ENCODE data around the gene SS18L1.

The SS18L1 gene

GRCh38 chr20:62224113-62224855, 80.7 kb downstream of the SS18L1 start:
- no peaks in the 10 kb centered on the region for H3K79me2 ChIP-seq (ENCODE audit: insufficient read depth, low read depth)
- no peaks in the 10 kb centered on the region for H3K4me1 ChIP-seq (ENCODE audit: low read depth, poor library complexity, severe bottlenecking)
- H3K4me3 ChIP-seq (IDR thresholded peaks at IDR 0.05; ENCODE audit: insufficient read depth, low read depth, low read length) = no peak overlapping the region
- no peaks in the 10 kb centered on the region for H4K20me1 ChIP-seq (ENCODE audit: insufficient read depth)
- H3K27ac ChIP-seq = no peak overlapping the region
- no peak overlapping the region for H2AFZ ChIP-seq (ENCODE audit: low read depth)
- H3K4me2 ChIP-seq = no peak overlapping the region
- no peak for TF ChIP-seq CTCF (conservative IDR thresholded peaks at IDR 0.05; ENCODE audit: low read depth, low read length)
- H3K9ac ChIP-seq = no peak overlapping the region
- H3K27me3 ChIP-seq (ENCODE audit: insufficient read depth, low read depth) = peaks cover 88% of the 10 kb centered on the region
- H3K36me3 ChIP-seq (ENCODE audit: insufficient read depth) = no peaks in the 10 kb centered on the region

- Histone ChIP-seq H2AFZ (ENCODE audit: low read depth) (no peak overlapping the region), H3K27me3 (ENCODE audit: insufficient read depth, low read depth) (peaks cover 86% of the 10 kb centered on the region), H3K4me1 (ENCODE audit: low read depth, poor library complexity, severe bottlenecking) (no peaks in the 10 kb centered on the region), H3K27ac (no peak overlapping the region), H3K9ac (no peak overlapping the region), H3K79me2 (ENCODE audit: insufficient read depth, low read depth) (no peaks in the 10 kb centered on the region), H3K36me3 (ENCODE audit: insufficient read depth) (no peaks in the 10 kb centered on the region), H3K4me3 (IDR thresholded peaks at IDR 0.05; ENCODE audit: insufficient read depth, low read depth, low read length) (no peak overlapping the region), H3K4me2 (no peak overlapping the region), H4K20me1 (ENCODE audit: insufficient read depth) (no peaks in the 10 kb centered on the region)
- no peak for TF ChIP-seq CTCF (conservative IDR thresholded peaks at IDR 0.05; ENCODE audit: low read depth, low read length)
Observed at GRCh38 chr20:62225026-62225425, 81.5 kb downstream of the SS18L1 start.

- no peak overlapping the region for H3K9ac ChIP-seq
- H3K36me3 ChIP-seq (ENCODE audit: insufficient read depth) = no peaks in the 10 kb centered on the region
- TF ChIP-seq CTCF (conservative IDR thresholded peaks at IDR 0.05; ENCODE audit: low read depth, low read length) = no peak
- no peak overlapping the region for H2AFZ ChIP-seq (ENCODE audit: low read depth)
- H3K4me3 ChIP-seq (IDR thresholded peaks at IDR 0.05; ENCODE audit: insufficient read depth, low read depth, low read length) = no peak overlapping the region
- no peaks in the 10 kb centered on the region for H3K79me2 ChIP-seq (ENCODE audit: insufficient read depth, low read depth)
- no peaks in the 10 kb centered on the region for H3K4me1 ChIP-seq (ENCODE audit: low read depth, poor library complexity, severe bottlenecking)
- no peak overlapping the region for H3K4me2 ChIP-seq
- H3K27ac ChIP-seq = no peak overlapping the region
- peaks cover 87% of the 10 kb centered on the region for H3K27me3 ChIP-seq (ENCODE audit: insufficient read depth, low read depth)
- H4K20me1 ChIP-seq (ENCODE audit: insufficient read depth) = no peaks in the 10 kb centered on the region
Observed at GRCh38 chr20:62225820-62226635, 82.5 kb downstream of the SS18L1 start.

GRCh38 chr20:62226707-62227590, 83.4 kb downstream of the SS18L1 start:
- H3K4me1 ChIP-seq (ENCODE audit: low read depth, poor library complexity, severe bottlenecking) = no peaks in the 10 kb centered on the region

More at GRCh38 chr20:62226707-62227590, 83.4 kb downstream of the SS18L1 start:
- no peak for TF ChIP-seq CTCF (conservative IDR thresholded peaks at IDR 0.05; ENCODE audit: low read depth, low read length)
- Histone ChIP-seq H3K4me2 (no peak overlapping the region), H3K4me3 (IDR thresholded peaks at IDR 0.05; ENCODE audit: insufficient read depth, low read depth, low read length) (no peak overlapping the region), H3K27ac (no peak overlapping the region), H3K9ac (no peak overlapping the region), H3K36me3 (ENCODE audit: insufficient read depth) (no peaks in the 10 kb centered on the region), H3K79me2 (ENCODE audit: insufficient read depth, low read depth) (no peaks in the 10 kb centered on the region), H4K20me1 (ENCODE audit: insufficient read depth) (no peaks in the 10 kb centered on the region), H3K27me3 (ENCODE audit: insufficient read depth, low read depth) (peaks cover 85% of the 10 kb centered on the region), H2AFZ (ENCODE audit: low read depth) (no peak overlapping the region)

Data from KMS-11 (cell line).